ENCODE measurements around the gene HOXD8. TPM values are rescaled to one million over a fixed set of nuclear protein-coding genes. Genes with fewer than 3 reads are reported as not detected.

Gene HOXD8
- total and polyA plus RNA-seq, 10 of the 15 experiments (the other 5 are each of a cell fraction or from before 2014, with no cell fraction given): not detected

DNA sequence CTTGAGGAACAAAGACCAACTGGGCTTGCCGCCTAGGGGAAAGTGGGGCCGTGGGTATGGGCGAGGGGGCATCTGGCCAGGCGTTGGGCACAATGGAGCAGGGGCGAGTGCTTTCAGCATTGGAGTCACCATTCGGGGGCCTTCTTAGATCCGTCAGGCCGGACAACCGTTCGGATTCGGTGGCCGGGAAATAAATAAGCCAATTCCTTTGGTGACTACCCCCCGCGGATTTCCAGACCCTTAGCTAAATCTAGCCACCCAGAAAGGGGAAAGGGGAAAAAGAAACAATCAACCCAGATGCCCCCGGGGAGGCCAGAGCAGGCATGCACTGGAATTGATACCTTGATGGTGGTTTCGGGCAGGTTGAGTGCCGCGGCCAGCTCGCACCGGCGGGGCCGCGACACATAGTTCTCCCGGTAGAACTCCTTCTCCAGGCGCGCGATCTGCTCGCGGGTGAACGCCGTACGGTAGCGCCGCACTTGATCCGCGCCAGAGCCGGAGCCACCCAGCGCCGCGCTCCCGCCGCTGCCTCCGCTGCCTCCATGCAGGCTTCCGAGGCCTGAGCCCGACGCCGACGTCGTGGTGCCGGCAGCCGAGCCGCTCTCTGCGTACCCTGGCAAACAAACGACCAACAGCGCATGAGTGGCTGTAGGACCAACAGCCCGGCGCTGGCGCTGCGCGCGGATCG lies 47.5 kb upstream of the HOXD8 start:
- ATAC-seq: no peak
- CTCF ChIA-PET: no interaction called here
- FAIRE-seq: no peak
- no peak for DNase-seq (ENCODE audit: low read depth, low spot score)
- Histone ChIP-seq H2AFZ (ENCODE audit: control insufficient read depth, low read depth, low read length) (no peak overlapping the region), H3K27ac (ENCODE audit: control insufficient read depth, insufficient read depth) (no peak overlapping the region), H3K4me1 (ENCODE audit: control insufficient read depth, insufficient read depth, low read length) (no peaks in the 10 kb centered on the region), H4K20me1 (ENCODE audit: control insufficient read depth, insufficient read depth) (no peaks in the 10 kb centered on the region), H3K9me3 (replicated peaks; ENCODE audit: control insufficient read depth, insufficient read depth, low read length) (peaks cover 20% of the 10 kb centered on the region; the same call in 2 of the 3 replicates), H3K36me3 (ENCODE audit: control insufficient read depth in 2 of 2, insufficient read depth in 2 of 2, low read length in 1 of 2) (no peaks in the 10 kb centered on the region), H3K4me3 (no peak overlapping the region), H3K9ac (ENCODE audit: control insufficient read depth, insufficient read depth, low read length) (no peak overlapping the region), H3K27me3 (replicated peaks in 1 of 2; ENCODE audit: control insufficient read depth in 2 of 2, insufficient read depth in 2 of 2, low read length in 1 of 2) (peaks cover 5 to 19% of the 10 kb centered on the region in 2 experiments), H3K4me2 (ENCODE audit: control insufficient read depth, insufficient read depth) (no peak overlapping the region), H3K79me2 (ENCODE audit: control insufficient read depth, insufficient read depth, low read length) (no peaks in the 10 kb centered on the region)
- intact Hi-C loops (cut with micrococcal nuclease; ENCODE audit: unreplicated experiment): loop anchor here (10.0 kb wide), 1 partner anchor 197 kb away; no protein-coding TSS in a partner anchor
- no TSS peak for BruUV-seq (replicated peaks)
- SMC1A ChIA-PET (ENCODE audit: uncharacterized antibody, unreplicated experiment): no interaction called here
- TF ChIP-seq, protein P1, sequence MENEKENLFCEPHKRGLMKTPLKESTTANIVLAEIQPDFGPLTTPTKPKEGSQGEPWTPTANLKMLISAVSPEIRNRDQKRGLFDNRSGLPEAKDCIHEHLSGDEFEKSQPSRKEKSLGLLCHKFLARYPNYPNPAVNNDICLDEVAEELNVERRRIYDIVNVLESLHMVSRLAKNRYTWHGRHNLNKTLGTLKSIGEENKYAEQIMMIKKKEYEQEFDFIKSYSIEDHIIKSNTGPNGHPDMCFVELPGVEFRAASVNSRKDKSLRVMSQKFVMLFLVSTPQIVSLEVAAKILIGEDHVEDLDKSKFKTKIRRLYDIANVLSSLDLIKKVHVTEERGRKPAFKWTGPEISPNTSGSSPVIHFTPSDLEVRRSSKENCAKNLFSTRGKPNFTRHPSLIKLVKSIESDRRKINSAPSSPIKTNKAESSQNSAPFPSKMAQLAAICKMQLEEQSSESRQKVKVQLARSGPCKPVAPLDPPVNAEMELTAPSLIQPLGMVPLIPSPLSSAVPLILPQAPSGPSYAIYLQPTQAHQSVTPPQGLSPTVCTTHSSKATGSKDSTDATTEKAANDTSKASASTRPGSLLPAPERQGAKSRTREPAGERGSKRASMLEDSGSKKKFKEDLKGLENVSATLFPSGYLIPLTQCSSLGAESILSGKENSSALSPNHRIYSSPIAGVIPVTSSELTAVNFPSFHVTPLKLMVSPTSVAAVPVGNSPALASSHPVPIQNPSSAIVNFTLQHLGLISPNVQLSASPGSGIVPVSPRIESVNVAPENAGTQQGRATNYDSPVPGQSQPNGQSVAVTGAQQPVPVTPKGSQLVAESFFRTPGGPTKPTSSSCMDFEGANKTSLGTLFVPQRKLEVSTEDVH (IDR thresholded peaks at IDR 0.05; ENCODE audit: low read depth, partially characterized antibody): no peak
- TF ChIP-seq, protein P2, sequence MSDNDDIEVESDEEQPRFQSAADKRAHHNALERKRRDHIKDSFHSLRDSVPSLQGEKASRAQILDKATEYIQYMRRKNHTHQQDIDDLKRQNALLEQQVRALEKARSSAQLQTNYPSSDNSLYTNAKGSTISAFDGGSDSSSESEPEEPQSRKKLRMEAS (IDR thresholded peaks at IDR 0.05; ENCODE audit: low read depth, low read length): no peak
- TF ChIP-seq PML (IDR thresholded peaks at IDR 0.05; ENCODE audit: low read length) (no peak), NR2C1 (IDR thresholded peaks at IDR 0.05) (no peak), BCL11A (IDR thresholded peaks at IDR 0.05; ENCODE audit: low read depth, low read length) (no peak), KLF5 (IDR thresholded peaks at IDR 0.05; ENCODE audit: partially characterized antibody) (no peak), YBX1 (IDR thresholded peaks at IDR 0.05) (no peak), ASH2L (IDR thresholded peaks at IDR 0.05; ENCODE audit: borderline replicate concordance, low read depth) (no peak), HCFC1 (IDR thresholded peaks at IDR 0.05; ENCODE audit: low read length) (no peak), DPF2 (IDR thresholded peaks at IDR 0.05) (no peak), CEBPB (IDR thresholded peaks at IDR 0.05; ENCODE audit: borderline replicate concordance in 1 of 2, low read depth in 2 of 2, low read length in 2 of 2) (no peak), RB1 (IDR thresholded peaks at IDR 0.05; ENCODE audit: borderline replicate concordance) (no peak)
- RAD21 ChIA-PET (ENCODE audit: unreplicated experiment): no interaction called here
- POLR2A ChIA-PET: no interaction called here
- WGBS (ENCODE audit: insufficient coverage, insufficient replicate concordance, low lambda C conversion rate, missing lambda C conversion rate): 74% methylated on average over 60 of the region's 62 CpGs
- in situ Hi-C loops (cut with MboI): no loop called here
